Stimulated activated memory B cell treated with anti-CD40 and anti-IgM and Interleukin-4, amounts not matched to agents 10 μg/mL and 1 μg/mL and 100 μg/mL, for 72 hours (primary cell): Measurements from ENCODE around the gene JPT1.

Source experiments
- ATAC-seq: fragments of 150-1000 bp; cut with Tn5 transposase; 2 replicates; pipeline ENCODE4 v1.10.0; 2021
- H3K27ac Mint-ChIP-seq: one replicate; pipeline ENCODE4 v1.8.0; 2022; ENCODE audit warnings: mild to moderate bottlenecking, mixed read lengths
- H3K27me3 Mint-ChIP-seq: one replicate; pipeline ENCODE4 v1.8.0; 2022; ENCODE audit warnings: mixed read lengths
- H3K36me3 Mint-ChIP-seq: one replicate; pipeline ENCODE4 v1.8.0; 2022; ENCODE audit warnings: mixed read lengths
- H3K4me1 Mint-ChIP-seq: one replicate; pipeline ENCODE4 v1.8.0; 2022; ENCODE audit warnings: mixed read lengths
- H3K4me3 Mint-ChIP-seq: one replicate; pipeline ENCODE4 v1.8.0; 2022; ENCODE audit warnings: mild to moderate bottlenecking, moderate library complexity, mixed read lengths
- H3K9me3 Mint-ChIP-seq: one replicate; pipeline ENCODE4 v1.8.0; 2022; ENCODE audit warnings: mixed read lengths

JPT1 gene

DNA sequence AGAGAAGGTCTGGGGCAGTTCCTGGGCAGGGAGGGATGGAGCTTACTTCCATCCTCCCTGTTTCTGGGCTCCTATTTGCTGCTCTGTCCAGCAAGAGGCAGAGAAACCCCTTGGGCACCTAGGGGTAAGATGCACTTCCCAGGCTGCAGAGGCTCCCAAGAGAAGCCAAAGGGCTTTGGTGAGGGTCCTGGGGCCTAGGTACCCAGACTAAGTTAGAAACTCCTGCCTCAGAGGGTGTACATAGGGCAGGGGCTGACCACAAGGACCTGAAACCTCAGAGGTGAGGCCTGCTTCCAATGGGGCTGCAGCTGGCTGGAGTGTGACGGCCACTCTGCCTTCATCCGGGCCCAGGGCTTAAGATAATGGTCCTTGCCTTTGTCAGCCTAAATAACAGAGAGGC, 46.1 kb downstream of the JPT1 start:
- Mint-ChIP-seq H3K4me1 (peaks cover 40% of the 10 kb centered on the region), H3K27me3 (no peaks in the 10 kb centered on the region), H3K4me3 (peak overlapping the region; percentile 42), H3K9me3 (no peaks in the 10 kb centered on the region), H3K36me3 (peaks cover 7% of the 10 kb centered on the region), H3K27ac (no peak overlapping the region)
- no peak for ATAC-seq

- H3K4me1 Mint-ChIP-seq = peaks cover 36% of the 10 kb centered on the region
- H3K27me3 Mint-ChIP-seq = no peaks in the 10 kb centered on the region
- no peak overlapping the region for H3K4me3 Mint-ChIP-seq
- ATAC-seq = no peak
- peak overlapping the region; percentile 37 for H3K27ac Mint-ChIP-seq
- H3K36me3 Mint-ChIP-seq = no peaks in the 10 kb centered on the region
- H3K9me3 Mint-ChIP-seq = no peaks in the 10 kb centered on the region
Measured at GRCh38 chr17:75105126-75106080, 48.9 kb downstream of the JPT1 start.

GRCh38 chr17:75103601-75104554, 50.4 kb downstream of the JPT1 start:
- Mint-ChIP-seq H3K9me3 (no peaks in the 10 kb centered on the region), H3K27ac (no peak overlapping the region), H3K4me3 (no peak overlapping the region), H3K4me1 (peaks cover 30% of the 10 kb centered on the region), H3K36me3 (no peaks in the 10 kb centered on the region), H3K27me3 (no peaks in the 10 kb centered on the region)
- no peak for ATAC-seq

DNA sequence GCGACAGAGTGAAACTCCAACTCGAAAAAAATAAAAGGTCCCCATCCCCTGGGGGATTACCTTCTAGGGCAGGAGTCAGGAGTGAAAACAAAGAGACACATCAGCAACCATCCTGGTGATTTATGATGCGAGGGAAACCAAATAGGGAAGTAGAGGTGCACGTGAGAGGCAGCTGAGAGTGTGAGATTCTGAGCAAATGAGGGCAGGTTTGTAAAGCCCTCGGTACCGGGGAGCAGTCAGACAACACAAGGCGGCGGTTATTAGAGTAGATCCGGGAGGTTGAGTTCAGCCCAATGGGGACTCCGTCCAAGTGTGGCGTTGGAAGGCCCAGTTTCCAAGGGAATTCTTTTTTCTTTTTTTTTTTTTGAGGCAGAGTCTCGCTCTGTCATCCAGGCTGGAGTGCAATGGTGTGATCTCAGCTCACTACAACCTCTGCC, 51.9 kb downstream of the JPT1 start:
- Mint-ChIP-seq H3K4me3 (no peak overlapping the region), H3K27ac (peak overlapping the region; percentile 50), H3K27me3 (no peaks in the 10 kb centered on the region), H3K9me3 (no peaks in the 10 kb centered on the region), H3K36me3 (no peaks in the 10 kb centered on the region), H3K4me1 (peaks cover 27% of the 10 kb centered on the region)
- peak; percentile 79 for ATAC-seq

GRCh38 chr17:75099881-75100595, 54.3 kb downstream of the JPT1 start:
- Mint-ChIP-seq H3K4me3 (no peak overlapping the region), H3K27ac (no peak overlapping the region), H3K27me3 (no peaks in the 10 kb centered on the region), H3K9me3 (no peaks in the 10 kb centered on the region), H3K4me1 (peaks cover 22% of the 10 kb centered on the region), H3K36me3 (no peaks in the 10 kb centered on the region)
- no peak for ATAC-seq

DNA sequence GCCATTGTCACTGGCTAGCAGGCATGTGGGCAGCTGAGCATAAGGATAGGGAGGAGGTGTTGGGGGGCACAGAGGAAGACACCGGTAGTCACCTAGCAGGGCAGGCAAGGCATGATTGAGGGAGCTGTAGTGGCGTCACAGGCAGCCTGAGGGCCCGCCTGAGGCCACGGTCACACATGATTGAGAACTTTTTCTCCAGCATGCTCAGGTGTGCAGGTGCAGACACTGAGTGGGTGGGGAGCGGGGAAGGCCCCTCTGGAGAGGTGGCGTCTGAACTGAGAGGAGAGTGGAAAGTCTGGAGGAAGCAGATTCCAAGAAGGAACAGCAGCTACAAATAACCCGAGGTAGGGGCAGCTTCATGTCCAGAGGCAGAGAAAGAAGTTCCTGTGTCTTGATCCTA, 55.5 kb downstream of the JPT1 start:
- Mint-ChIP-seq H3K36me3 (no peaks in the 10 kb centered on the region), H3K4me3 (no peak overlapping the region), H3K9me3 (no peaks in the 10 kb centered on the region), H3K27ac (peak overlapping the region; percentile 2), H3K27me3 (no peaks in the 10 kb centered on the region), H3K4me1 (peaks cover 22% of the 10 kb centered on the region)
- ATAC-seq = no peak

GRCh38 chr17:75097865-75098264, 56.4 kb downstream of the JPT1 start:
- Mint-ChIP-seq H3K4me3 (no peak overlapping the region), H3K4me1 (peaks cover 22% of the 10 kb centered on the region), H3K36me3 (no peaks in the 10 kb centered on the region), H3K27me3 (no peaks in the 10 kb centered on the region), H3K9me3 (no peaks in the 10 kb centered on the region), H3K27ac (peak overlapping the region; percentile 2)
- no peak for ATAC-seq

DNA sequence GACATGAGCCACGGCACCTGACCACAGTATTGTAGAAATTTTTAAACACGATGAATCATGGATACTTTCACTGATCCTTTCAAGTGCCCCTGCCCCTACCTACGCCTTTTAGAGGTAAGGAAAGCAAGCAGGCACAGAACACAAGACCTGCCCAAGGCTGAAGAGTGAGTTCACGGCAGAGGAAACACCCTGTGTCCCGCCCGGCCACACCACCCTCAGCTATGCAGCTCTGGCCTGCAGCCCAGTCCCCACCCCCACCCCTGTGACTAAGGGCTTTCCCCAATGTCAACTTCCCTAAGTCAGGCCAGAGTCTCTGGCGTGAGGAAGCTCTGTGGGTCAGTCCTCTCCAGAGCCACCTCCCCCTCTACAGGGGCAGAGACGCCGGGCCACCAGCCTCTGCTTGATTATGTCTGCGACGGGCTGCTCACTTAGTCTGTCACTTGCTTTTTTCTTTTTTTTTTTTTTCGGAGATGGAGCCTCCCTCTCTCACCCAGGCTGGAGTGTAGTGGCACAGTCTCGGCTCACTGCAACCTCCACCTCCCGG, 58.2 kb downstream of the JPT1 start:
- no peaks in the 10 kb centered on the region for H3K9me3 Mint-ChIP-seq
- H3K27me3 Mint-ChIP-seq = no peaks in the 10 kb centered on the region
- H3K4me1 Mint-ChIP-seq = peaks cover 19% of the 10 kb centered on the region
- H3K4me3 Mint-ChIP-seq = no peak overlapping the region
- ATAC-seq = no peak
- no peaks in the 10 kb centered on the region for H3K36me3 Mint-ChIP-seq
- H3K27ac Mint-ChIP-seq = no peak overlapping the region

DNA sequence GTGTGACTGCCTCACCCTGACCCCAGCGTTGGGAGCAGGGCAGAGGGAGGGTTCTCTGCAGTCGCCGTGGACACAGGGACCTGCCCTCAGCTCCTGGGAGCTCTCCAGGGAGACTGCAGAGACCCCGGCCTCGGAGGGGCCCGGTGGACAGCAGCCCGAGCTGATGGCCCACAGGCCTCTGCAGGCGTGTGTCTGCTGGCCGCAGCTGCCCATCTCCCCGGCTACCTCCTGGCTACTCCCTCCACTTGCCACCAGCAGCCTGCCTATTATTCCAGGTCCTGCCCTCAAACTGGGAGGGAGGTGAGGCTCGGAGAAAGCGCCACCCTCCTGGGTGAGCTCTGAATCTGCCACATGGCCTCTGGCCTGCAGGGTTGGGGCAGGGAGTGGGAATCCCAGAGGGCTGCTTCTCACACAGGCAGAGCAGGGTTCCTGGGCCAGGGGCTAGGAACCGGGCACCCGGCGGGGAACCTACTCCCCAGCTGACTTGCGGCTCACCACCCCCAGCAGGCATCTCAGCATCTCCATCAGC, 59.4 kb downstream of the JPT1 start:
- H3K4me1 Mint-ChIP-seq = peaks cover 25% of the 10 kb centered on the region
- H3K36me3 Mint-ChIP-seq = no peaks in the 10 kb centered on the region
- no peak overlapping the region for H3K4me3 Mint-ChIP-seq
- ATAC-seq = peak; percentile 26
- H3K27ac Mint-ChIP-seq = no peak overlapping the region
- no peaks in the 10 kb centered on the region for H3K9me3 Mint-ChIP-seq
- H3K27me3 Mint-ChIP-seq = no peaks in the 10 kb centered on the region

GRCh38 chr17:75093548-75094158, 60.7 kb downstream of the JPT1 start:
- H3K4me1 Mint-ChIP-seq = peaks cover 24% of the 10 kb centered on the region
- no peak overlapping the region for H3K4me3 Mint-ChIP-seq
- H3K27ac Mint-ChIP-seq = no peak overlapping the region
- H3K36me3 Mint-ChIP-seq = no peaks in the 10 kb centered on the region
- no peaks in the 10 kb centered on the region for H3K27me3 Mint-ChIP-seq
- no peaks in the 10 kb centered on the region for H3K9me3 Mint-ChIP-seq
- ATAC-seq = no peak

DNA sequence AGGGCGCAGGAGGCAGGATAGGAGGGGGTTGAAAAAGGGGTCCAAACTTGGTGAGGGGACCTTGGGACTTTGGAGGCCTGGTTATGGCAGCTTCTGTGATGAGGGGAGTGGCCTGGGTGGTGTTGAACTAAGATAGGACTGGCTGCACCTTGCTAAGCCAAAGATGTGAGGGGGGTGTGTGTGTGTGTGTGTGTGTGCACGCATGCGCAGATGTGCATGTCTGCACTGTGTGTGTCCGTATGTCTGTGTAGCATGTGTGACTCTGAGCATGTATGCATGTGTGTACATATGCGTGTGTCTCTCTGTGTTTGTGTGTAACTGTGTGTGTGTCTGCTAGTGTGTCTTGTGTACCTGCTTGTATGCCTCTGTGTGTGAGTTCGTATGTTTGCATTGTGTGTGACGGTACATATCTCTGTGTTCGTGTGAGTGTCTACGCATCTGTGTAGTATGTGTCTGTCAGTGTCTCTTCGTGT, 62.4 kb downstream of the JPT1 start:
- H3K27me3 Mint-ChIP-seq = no peaks in the 10 kb centered on the region
- H3K27ac Mint-ChIP-seq = no peak overlapping the region
- no peaks in the 10 kb centered on the region for H3K36me3 Mint-ChIP-seq
- H3K4me3 Mint-ChIP-seq = no peak overlapping the region
- no peaks in the 10 kb centered on the region for H3K9me3 Mint-ChIP-seq
- H3K4me1 Mint-ChIP-seq = peaks cover 33% of the 10 kb centered on the region
- no peak for ATAC-seq

DNA sequence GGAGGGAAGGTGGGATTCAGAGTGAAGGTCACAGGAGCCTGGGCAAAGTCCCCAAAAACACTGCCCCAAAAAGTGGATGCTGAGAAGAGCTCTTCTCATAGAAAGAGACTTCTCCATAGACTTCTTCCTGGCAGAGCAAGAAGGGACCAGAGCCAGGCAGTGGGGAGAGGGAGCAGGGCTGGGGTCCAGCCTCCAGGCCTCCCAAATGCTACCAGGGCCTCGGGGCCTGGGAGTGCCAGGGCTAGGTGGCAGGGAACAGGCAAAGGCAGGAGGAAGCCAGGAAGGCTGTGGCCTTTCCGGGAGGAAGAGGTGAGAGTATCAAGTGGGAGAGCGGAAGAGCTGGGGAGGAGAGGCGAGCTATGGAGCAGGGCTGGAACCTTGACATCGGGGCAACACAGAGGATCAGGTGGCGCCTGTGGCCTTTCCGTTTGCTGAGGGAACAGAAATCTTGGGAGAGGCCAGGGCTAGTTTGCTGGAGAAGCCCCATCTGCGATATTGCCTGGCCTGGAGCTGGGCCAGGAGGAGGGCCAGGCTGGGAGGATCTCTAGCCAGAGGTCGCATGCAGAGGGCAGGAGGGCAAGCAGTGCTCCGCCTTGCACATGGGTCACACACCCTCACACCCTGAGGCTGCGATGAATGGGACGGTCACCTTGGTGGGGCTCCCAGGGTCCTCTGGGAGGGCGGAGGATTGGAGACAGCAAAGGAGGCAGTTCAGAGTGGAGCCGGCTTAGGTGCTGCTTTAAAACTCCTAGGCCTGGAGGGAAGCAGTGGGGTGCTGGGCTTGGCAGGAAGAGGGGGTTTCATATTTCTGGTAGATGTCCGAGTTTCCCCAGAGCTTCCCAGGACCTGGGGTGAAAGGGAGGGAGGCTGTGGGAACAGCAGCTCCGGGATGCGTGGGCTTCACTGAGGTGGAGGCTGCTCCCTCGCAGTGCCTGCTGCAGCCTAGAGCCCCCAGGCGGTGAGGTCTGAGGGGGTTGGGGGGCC, 63.1 kb downstream of the JPT1 start:
- Mint-ChIP-seq H3K4me1 (peaks cover 40% of the 10 kb centered on the region), H3K27me3 (no peaks in the 10 kb centered on the region), H3K27ac (no peak overlapping the region), H3K9me3 (no peaks in the 10 kb centered on the region), H3K36me3 (no peaks in the 10 kb centered on the region), H3K4me3 (no peak overlapping the region)
- no peak for ATAC-seq
